Ureter (tissue), 1 donor: Measurements from ENCODE around the gene OR2J2. TPM values are rescaled to one million over a fixed set of nuclear protein-coding genes. Genes with fewer than 3 reads are reported as not detected.

ENCODE experiments used
- total RNA-seq: library from RNA; stranded (reverse); gene quantifications from one replicate; pipeline ENCODE4 v1.2.4, GENCODE V29; 2023
- donor health status: DM: yes; HTN: yes; CAD: no.

The OR2J2 gene
- total RNA-seq, 1 donor from 2014 or later = not detected

Other genes starting within 250 kb of the OR2J2 start
- 85.2 TPM for gene TRIM27, start 246.9 kb upstream of the OR2J2 start, total RNA-seq
- gene ZNF311, start 165.6 kb upstream of the OR2J2 start, total RNA-seq = 3.2 TPM
- gene OR2W1, start 125.7 kb upstream of the OR2J2 start, total RNA-seq = not detected
- gene OR2B3, start 83.6 kb upstream of the OR2J2 start, total RNA-seq = not detected
- gene OR2J1, start 71.4 kb upstream of the OR2J2 start, total RNA-seq = not detected
- not detected for gene OR2J3, start 62.8 kb upstream of the OR2J2 start, total RNA-seq
- not detected for gene OR14J1, start 130.8 kb downstream of the OR2J2 start, total RNA-seq
- not detected for gene OR5V1, start 198.0 kb downstream of the OR2J2 start, total RNA-seq
- not detected for gene OR12D3, start 204.4 kb downstream of the OR2J2 start, total RNA-seq
- gene OR12D2, start 224.7 kb downstream of the OR2J2 start, total RNA-seq = not detected
- not detected for gene OR12D1, start 244.0 kb downstream of the OR2J2 start, total RNA-seq